HepG2 (cell line): ENCODE results near the gene BATF2. TPM values are rescaled to one million over a fixed set of nuclear protein-coding genes. Genes with fewer than 3 reads are reported as not detected.

Source experiments
- CEBPG ChIP-seq: IDR thresholded peaks from 2 replicates; pipeline ENCODE4 v1.6.1; 2016
- ERF ChIP-seq: IDR thresholded peaks from 2 replicates; pipeline ENCODE4 v1.6.1; 2018; ENCODE audit warnings: missing biosample characterization, missing genetic modification reagents
- IKZF1 ChIP-seq: fragments of 450-650 bp; IDR thresholded peaks from 2 replicates; pipeline ENCODE4 v1.7.1; 2016
- JARID2 ChIP-seq: sonication (generic); formaldehyde crosslinking; IDR thresholded peaks from 2 replicates; pipeline ENCODE4 v1.8.1; 2023; ENCODE audit warnings: missing genetic modification reagents, inconsistent platforms; ENCODE audit not compliant: insufficient replicate concordance
- MED1 ChIP-seq: sonication (generic); formaldehyde crosslinking; IDR thresholded peaks from 2 replicates; pipeline ENCODE4 v1.4.0; 2020; ENCODE audit warnings: missing genetic modification reagents
- MIER2 ChIP-seq: IDR thresholded peaks from 2 replicates; pipeline ENCODE4 v1.6.1; 2016; ENCODE audit warnings: missing biosample characterization, missing genetic modification reagents
- SNRNP70 ChIP-seq: fragments of 200-400 bp; formaldehyde crosslinking; IDR thresholded peaks from 2 replicates; pipeline ENCODE4 v1.6.1; 2017; ENCODE audit warnings: mild to moderate bottlenecking, low read depth, low read length, moderate library complexity
- ZKSCAN8 ChIP-seq: IDR thresholded peaks from 2 replicates; pipeline ENCODE4 v1.6.1; 2016; ENCODE audit warnings: borderline replicate concordance, missing genetic modification reagents, missing compliant biosample characterization
- ZNF619 ChIP-seq: sonication (generic); formaldehyde crosslinking; IDR thresholded peaks from 2 replicates; pipeline ENCODE4 v1.4.0; 2020; ENCODE audit warnings: mild to moderate bottlenecking, missing genetic modification reagents
- ZNF644 ChIP-seq: IDR thresholded peaks from 2 replicates; pipeline ENCODE4 v1.6.1; 2016; ENCODE audit warnings: low read depth
- ZNF652 ChIP-seq: IDR thresholded peaks from 2 replicates; pipeline ENCODE4 v1.6.1; 2016; ENCODE audit warnings: low read depth, borderline replicate concordance
- polyA plus RNA-seq, 8 experiments: library from polyadenylated mRNA; depleted of rRNA in 3 of 8; stranded (reverse) in 7 of 8; unstranded in 1 of 8; fragments of >200 nt; fragmentation: Illumina TruSeq in 4 of 8; extraction: Trizol in 4 of 8; gene quantifications; 2 replicates each; pipeline versions ENCODE4 v1.2.1 to v1.2.3, GENCODE V29; 2011 to 2016; ENCODE audit warnings: low read depth in 4 of 8, missing spikeins in 1 of 8, mixed read lengths in 1 of 8; ENCODE audit not compliant: insufficient read depth in 1 of 8
- total RNA-seq, 5 experiments: library from RNA; depleted of rRNA; stranded (reverse); fragments of >200 nt; fragmentation: Illumina TruSeq; extraction: Trizol; gene quantifications; 2 replicates each; pipeline ENCODE4 v1.2.3, GENCODE V29; 2016; ENCODE audit warnings: low read depth in 1 of 5
- TF ChIP-seq, protein P1 (sequence below): sonication (generic); formaldehyde crosslinking; conservative IDR thresholded peaks from 2 replicates; pipeline ENCODE4 v1.4.0; 2020; ENCODE audit warnings: missing genetic modification reagents
- TF ChIP-seq, protein P2 (sequence below): IDR thresholded peaks from 2 replicates; pipeline ENCODE4 v1.6.1; 2016; ENCODE audit warnings: missing compliant biosample characterization, missing genetic modification reagents, borderline replicate concordance
- TF ChIP-seq, protein P3 (sequence below): sonication (generic); formaldehyde crosslinking; conservative IDR thresholded peaks from 2 replicates; pipeline ENCODE4 v1.5.0; 2020; ENCODE audit warnings: missing genetic modification reagents
- TF ChIP-seq, protein P4 (sequence below), 2 experiments: IDR thresholded peaks; 2 replicates each; pipeline ENCODE4 v1.6.1; 2011 to 2012; ENCODE audit warnings: low read length in 2 of 2, borderline replicate concordance in 1 of 2, low read depth in 1 of 2, mild to moderate bottlenecking in 1 of 2, moderate library complexity in 1 of 2

BATF2 gene
- total and polyA plus RNA-seq, 2 of the 13 experiments (the other 11 are each of a cell fraction or from before 2014, with no cell fraction given): 2.8 to 3.9 TPM

DNA sequence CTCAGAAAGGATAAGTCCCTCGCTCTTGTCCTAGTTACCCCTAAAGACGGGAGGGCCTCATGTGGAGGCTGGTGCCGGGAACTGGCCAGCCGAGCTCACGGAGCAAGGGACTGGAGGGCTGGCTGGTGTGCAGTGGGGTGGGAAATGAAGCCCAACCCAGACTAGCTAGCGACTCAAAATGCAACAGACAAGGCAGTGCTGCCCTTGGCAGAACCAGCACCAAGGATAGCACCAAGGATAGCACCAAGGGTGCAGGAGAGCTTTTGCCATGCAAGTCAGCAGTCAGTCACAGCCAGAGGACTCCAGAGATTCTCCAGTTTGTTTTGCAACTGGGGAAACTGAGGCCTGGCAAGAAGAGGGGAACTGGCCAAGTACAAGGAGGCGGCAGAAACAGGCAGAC lies 6.5 kb upstream of the BATF2 start (continued):
- no peak for TF ChIP-seq ERF (CRISPR knock-in tag)
- TF ChIP-seq, protein P1, sequence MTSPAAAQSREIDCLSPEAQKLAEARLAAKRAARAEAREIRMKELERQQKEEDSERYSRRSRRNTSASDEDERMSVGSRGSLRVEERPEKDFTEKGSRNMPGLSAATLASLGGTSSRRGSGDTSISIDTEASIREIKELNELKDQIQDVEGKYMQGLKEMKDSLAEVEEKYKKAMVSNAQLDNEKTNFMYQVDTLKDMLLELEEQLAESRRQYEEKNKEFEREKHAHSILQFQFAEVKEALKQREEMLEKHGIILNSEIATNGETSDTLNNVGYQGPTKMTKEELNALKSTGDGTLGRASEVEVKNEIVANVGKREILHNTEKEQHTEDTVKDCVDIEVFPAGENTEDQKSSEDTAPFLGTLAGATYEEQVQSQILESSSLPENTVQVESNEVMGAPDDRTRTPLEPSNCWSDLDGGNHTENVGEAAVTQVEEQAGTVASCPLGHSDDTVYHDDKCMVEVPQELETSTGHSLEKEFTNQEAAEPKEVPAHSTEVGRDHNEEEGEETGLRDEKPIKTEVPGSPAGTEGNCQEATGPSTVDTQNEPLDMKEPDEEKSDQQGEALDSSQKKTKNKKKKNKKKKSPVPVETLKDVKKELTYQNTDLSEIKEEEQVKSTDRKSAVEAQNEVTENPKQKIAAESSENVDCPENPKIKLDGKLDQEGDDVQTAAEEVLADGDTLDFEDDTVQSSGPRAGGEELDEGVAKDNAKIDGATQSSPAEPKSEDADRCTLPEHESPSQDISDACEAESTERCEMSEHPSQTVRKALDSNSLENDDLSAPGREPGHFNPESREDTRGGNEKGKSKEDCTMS (CRISPR knock-in tag): no peak
- TF ChIP-seq MED1 (CRISPR knock-in tag): no peak
- no peak for TF ChIP-seq IKZF1
- TF ChIP-seq CEBPG (CRISPR knock-in tag): no peak
- no peak for TF ChIP-seq ZNF644 (CRISPR knock-in tag)
- TF ChIP-seq MIER2 (CRISPR knock-in tag): peak; percentile 94
- TF ChIP-seq, protein P2, sequence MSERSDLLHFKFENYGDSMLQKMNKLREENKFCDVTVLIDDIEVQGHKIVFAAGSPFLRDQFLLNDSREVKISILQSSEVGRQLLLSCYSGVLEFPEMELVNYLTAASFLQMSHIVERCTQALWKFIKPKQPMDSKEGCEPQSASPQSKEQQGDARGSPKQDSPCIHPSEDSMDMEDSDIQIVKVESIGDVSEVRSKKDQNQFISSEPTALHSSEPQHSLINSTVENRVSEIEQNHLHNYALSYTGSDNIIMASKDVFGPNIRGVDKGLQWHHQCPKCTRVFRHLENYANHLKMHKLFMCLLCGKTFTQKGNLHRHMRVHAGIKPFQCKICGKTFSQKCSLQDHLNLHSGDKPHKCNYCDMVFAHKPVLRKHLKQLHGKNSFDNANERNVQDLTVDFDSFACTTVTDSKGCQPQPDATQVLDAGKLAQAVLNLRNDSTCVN: 0 out of 2 replicates have a peak, but pooled peaks have one; percentile 34
- TF ChIP-seq, protein P3, sequence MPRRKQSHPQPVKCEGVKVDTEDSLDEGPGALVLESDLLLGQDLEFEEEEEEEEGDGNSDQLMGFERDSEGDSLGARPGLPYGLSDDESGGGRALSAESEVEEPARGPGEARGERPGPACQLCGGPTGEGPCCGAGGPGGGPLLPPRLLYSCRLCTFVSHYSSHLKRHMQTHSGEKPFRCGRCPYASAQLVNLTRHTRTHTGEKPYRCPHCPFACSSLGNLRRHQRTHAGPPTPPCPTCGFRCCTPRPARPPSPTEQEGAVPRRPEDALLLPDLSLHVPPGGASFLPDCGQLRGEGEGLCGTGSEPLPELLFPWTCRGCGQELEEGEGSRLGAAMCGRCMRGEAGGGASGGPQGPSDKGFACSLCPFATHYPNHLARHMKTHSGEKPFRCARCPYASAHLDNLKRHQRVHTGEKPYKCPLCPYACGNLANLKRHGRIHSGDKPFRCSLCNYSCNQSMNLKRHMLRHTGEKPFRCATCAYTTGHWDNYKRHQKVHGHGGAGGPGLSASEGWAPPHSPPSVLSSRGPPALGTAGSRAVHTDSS (CRISPR knock-in tag): no peak
- TF ChIP-seq ZNF619 (CRISPR knock-in tag): no peak
- TF ChIP-seq, protein P4, sequence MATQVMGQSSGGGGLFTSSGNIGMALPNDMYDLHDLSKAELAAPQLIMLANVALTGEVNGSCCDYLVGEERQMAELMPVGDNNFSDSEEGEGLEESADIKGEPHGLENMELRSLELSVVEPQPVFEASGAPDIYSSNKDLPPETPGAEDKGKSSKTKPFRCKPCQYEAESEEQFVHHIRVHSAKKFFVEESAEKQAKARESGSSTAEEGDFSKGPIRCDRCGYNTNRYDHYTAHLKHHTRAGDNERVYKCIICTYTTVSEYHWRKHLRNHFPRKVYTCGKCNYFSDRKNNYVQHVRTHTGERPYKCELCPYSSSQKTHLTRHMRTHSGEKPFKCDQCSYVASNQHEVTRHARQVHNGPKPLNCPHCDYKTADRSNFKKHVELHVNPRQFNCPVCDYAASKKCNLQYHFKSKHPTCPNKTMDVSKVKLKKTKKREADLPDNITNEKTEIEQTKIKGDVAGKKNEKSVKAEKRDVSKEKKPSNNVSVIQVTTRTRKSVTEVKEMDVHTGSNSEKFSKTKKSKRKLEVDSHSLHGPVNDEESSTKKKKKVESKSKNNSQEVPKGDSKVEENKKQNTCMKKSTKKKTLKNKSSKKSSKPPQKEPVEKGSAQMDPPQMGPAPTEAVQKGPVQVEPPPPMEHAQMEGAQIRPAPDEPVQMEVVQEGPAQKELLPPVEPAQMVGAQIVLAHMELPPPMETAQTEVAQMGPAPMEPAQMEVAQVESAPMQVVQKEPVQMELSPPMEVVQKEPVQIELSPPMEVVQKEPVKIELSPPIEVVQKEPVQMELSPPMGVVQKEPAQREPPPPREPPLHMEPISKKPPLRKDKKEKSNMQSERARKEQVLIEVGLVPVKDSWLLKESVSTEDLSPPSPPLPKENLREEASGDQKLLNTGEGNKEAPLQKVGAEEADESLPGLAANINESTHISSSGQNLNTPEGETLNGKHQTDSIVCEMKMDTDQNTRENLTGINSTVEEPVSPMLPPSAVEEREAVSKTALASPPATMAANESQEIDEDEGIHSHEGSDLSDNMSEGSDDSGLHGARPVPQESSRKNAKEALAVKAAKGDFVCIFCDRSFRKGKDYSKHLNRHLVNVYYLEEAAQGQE (IDR thresholded peaks at IDR 0.05; ENCODE audit: borderline replicate concordance in 1 of 2, low read depth in 1 of 2, low read length in 2 of 2): peak; percentile 75 to 93
- no peak for TF ChIP-seq ZKSCAN8 (CRISPR knock-in tag)
- TF ChIP-seq SNRNP70: no peak
- TF ChIP-seq JARID2 (CRISPR knock-in tag): no peak
- no peak for TF ChIP-seq ZNF652 (CRISPR knock-in tag)
